Fibroblast of skin of left quadriceps (primary cell): Measurements from ENCODE around the gene TSR1.
A peak's percentile ranks its signal among the peaks of the same experiment; 100 is the strongest.

ENCODE experiments used
- DNase-seq, 2 experiments: peaks; one replicate each; pipeline ENCODE4 v3.0.0-alpha.2; 2013; ENCODE audit warnings: low read depth in 2 of 2

Gene TSR1

GRCh38 chr17:2369039-2369438, 32.8 kb upstream of the TSR1 start:
- no peak for DNase-seq

GRCh38 chr17:2368359-2368758, 32.1 kb upstream of the TSR1 start:
- DNase-seq: no peak

- DNase-seq: no peak
These were observed 30.7 kb upstream of the TSR1 start for GRCh38 chr17:2366747-2367494.

GRCh38 chr17:2365132-2365531, 28.9 kb upstream of the TSR1 start:
- DNase-seq: no peak

GRCh38 chr17:2364763-2365116, 28.5 kb upstream of the TSR1 start:
- no peak for DNase-seq

GRCh38 chr17:2363851-2364762, 27.9 kb upstream of the TSR1 start:
- no peak for DNase-seq

GRCh38 chr17:2363318-2363717, 27.1 kb upstream of the TSR1 start:
- no peak for DNase-seq

- no peak for DNase-seq
These were observed 26.6 kb upstream of the TSR1 start for GRCh38 chr17:2362881-2363280.

- DNase-seq: no peak
These were observed 26.2 kb upstream of the TSR1 start for GRCh38 chr17:2362416-2362815.

GRCh38 chr17:2362016-2362415, 25.8 kb upstream of the TSR1 start:
- no peak for DNase-seq

- DNase-seq: no peak
These were observed 24.9 kb upstream of the TSR1 start for GRCh38 chr17:2361010-2361760.

- no peak for DNase-seq
These were observed 21.7 kb upstream of the TSR1 start for GRCh38 chr17:2357931-2358434.

GRCh38 chr17:2357237-2357636, 21.0 kb upstream of the TSR1 start:
- DNase-seq: no peak

- no peak for DNase-seq
These were observed 18.1 kb upstream of the TSR1 start for GRCh38 chr17:2354311-2354710.

GRCh38 chr17:2351269-2351668, 15.0 kb upstream of the TSR1 start:
- no peak for DNase-seq

- peak; percentile 68 to 70 for DNase-seq
These were observed 11.8 kb upstream of the TSR1 start for GRCh38 chr17:2347805-2348685.

GRCh38 chr17:2346475-2346874, 10.2 kb upstream of the TSR1 start:
- no peak for DNase-seq

GRCh38 chr17:2344528-2344927, 8.3 kb upstream of the TSR1 start:
- DNase-seq: no peak

- no peak for DNase-seq
These were observed 7.2 kb upstream of the TSR1 start for GRCh38 chr17:2343421-2343820.

GRCh38 chr17:2338315-2338657, 2.0 kb upstream of the TSR1 start:
- DNase-seq: no peak
